ENCODE measurements around the gene AQP2.
"Not testable (repeated sequence)": the region's sequence is repeated elsewhere in the genome, so short reads cannot be mapped to it uniquely, and the experiment has no call there.

AQP2 gene

DNA sequence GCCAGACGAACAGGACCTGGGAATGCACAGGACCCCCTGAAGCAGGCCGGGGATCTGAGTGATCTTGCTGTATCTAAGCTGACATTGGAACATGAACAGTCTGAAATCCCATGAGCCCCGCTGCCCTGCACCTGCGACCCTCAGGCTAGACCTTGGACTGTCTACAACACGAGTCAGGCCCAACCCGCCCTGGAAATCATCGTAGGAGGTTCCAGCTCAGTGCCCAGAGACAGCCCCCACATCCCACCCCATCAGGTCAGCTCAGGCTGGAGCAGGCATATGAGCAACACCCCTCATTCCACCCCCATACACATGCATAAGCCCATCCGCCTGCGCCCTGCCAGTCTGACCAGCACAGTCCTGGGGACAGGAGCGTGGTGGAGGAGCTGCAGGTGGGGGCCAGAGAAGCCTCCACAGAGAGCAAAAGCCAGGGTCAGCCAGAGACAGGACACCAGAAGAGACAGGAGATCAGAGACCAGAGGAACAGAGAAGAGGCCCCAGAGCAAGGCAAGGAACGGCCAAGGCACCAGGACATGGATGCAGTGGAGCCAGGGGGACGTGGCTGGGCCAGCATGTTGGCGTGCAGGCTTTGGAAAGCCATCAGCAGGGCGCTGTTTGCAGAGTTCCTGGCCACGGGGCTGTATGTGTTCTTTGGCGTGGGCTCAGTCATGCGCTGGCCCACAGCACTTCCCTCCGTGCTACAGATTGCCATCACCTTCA lies 22.3 kb downstream of the AQP2 start, which contains the start of gene AQP6:
Gene AQP6 (plus strand): TSS at position 307 of the 720 bp plus-strand sequence. CDS start 227 bp downstream, at position 534.
- DNase-seq: no peak

DNA sequence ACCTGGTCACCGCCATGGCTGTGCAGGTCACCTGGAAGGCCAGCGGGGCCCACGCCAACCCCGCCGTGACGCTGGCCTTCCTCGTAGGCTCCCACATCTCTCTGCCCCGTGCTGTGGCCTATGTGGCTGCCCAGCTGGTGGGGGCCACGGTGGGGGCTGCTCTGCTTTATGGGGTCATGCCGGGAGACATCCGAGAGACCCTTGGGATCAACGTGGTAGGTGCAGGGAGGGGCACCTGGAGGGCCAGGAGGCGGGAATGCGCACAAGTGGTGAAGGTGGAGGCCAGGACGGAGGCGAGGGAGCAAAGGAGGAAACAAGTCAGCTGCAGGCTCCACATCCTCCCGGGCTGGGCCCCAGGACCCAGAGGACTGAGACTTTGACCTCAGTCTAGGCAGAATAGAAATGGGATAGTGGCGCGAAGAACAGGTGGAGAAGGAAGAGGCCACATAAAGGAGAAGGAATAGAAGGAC lies 22.9 kb downstream of the AQP2 start:
- DNase-seq: no peak

DNA sequence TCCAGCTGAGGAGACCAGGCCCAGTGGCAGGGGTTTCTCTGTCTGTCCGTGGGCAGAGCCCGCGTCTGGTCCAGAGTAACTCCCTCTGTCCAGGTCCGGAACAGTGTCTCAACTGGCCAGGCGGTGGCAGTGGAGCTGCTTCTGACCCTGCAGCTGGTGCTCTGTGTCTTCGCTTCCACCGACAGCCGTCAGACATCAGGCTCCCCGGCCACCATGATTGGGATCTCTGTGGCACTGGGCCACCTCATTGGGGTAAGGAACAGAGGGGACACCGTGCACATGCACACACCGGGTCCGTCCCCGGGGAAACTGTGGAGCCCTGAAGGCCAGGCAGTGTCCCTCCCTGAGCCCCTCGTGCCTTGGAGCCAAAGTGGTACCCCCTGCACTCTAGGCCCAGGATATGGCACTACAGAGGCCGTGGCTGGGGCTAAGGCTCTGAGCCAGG lies 23.7 kb downstream of the AQP2 start:
- no peak for DNase-seq

DNA sequence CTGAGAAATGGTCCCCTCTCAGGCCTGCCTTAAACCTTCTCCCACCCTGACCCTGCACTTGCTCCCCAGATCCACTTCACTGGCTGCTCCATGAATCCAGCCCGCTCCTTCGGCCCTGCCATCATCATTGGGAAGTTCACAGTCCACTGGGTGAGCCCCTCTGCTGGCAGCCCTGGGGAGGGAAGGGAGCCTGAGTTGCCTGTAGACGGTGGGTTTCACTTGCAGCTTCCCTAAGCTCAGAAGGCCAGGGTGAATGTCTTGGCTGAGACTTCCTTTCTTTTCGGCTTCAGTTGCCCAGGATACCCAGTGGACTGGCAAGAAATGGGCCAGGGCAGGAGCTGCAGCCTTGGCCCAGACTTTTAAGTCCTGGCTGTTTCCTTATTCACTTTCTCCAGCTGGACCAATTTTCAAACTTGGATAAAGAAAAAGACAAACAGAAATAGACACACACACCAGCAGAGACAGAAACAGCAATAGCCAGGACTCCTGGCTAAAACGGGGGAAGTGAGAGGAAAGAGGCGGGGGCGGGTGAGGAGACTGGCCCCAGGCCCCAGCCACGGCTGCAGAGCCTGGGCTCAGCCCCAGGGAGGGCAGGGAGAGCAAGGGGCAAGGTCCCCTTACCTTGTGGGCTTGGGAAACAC lies 24.3 kb downstream of the AQP2 start:
- no peak for DNase-seq

DNA sequence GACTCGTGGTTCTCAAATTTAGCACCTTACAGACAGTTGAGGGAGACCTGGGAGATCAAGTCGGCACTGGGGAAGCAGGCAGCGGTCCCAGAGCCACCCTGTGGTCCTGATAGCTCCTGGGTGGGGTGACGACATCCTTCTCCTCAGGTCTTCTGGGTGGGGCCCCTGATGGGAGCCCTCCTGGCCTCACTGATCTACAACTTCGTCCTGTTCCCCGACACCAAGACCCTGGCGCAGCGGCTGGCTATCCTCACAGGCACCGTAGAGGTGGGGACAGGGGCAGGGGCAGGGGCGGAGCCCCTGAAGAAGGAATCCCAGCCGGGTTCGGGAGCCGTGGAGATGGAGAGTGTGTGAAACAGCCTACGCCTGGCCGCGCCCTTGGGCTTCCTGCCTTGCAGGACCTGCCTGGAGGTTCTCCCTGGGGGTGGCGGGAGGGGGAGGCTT lies 24.8 kb downstream of the AQP2 start:
- no peak for DNase-seq

DNA sequence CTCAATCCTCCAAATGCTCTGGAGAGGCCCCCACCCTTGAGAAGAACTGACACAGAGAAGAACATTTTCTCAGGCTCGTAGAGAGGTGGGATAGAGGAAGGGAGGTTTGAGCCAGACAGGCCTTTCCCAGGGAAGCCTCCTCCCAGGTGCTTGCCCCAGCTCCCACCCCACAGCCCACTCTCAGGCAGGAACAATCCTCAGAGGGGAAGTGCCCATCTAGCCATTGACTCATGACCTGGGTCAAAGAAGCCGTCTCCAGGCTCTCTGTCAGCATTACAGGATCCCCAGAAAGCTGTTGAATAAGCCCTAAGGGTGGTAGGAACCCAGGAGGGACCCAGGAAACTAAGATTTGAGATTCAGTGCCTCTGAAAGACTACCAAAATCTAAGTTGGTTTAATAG lies 26.0 kb downstream of the AQP2 start:
- no peak for DNase-seq

DNA sequence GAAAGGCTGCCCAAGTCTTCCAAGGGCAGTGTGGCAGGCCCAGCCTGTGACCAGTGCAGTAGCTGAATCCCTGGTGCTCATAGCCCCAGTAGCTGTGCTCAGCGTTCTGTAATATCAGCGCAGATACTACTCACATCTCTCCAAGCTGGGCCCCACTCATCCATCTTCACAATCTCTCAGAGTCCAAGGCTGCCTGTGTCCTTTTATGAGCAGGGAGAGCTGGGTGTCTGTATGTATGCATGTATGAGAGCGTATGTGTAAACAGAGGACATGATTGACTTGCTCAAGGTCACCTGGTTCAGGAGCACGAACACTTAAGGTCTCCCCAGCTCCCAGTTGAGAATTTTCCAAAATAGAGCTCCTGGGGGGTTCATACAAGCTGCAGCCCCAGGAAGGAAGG lies 27.6 kb downstream of the AQP2 start:
- DNase-seq: no peak

DNA sequence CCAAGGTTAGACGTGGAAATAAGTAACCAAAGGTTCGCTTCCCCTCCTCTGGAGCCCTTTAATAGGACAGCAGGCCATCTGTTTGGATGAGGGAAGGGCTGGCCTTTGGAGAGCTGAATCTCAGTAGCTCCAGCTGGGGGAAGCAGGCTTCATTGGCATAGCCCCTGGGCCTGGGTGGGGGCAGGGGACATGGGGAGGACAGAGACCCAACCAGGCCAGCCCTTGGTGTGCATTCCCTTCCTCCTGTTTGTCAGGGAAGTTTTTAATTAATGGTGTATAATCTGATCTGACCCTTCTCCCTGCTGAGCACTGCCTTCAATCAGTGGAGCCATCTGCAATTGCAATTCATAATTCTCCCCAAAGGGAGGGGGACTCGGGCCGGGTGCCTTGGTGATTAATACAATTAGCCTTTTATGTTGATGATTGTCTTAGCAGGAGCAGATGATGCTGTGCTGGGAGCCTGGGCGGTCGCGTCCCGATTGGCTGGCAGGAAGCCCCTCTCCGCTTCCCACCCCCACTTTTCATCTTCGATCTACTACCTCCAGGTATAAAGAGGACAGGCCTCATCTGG lies 28.6 kb downstream of the AQP2 start:
- no peak for DNase-seq

DNA sequence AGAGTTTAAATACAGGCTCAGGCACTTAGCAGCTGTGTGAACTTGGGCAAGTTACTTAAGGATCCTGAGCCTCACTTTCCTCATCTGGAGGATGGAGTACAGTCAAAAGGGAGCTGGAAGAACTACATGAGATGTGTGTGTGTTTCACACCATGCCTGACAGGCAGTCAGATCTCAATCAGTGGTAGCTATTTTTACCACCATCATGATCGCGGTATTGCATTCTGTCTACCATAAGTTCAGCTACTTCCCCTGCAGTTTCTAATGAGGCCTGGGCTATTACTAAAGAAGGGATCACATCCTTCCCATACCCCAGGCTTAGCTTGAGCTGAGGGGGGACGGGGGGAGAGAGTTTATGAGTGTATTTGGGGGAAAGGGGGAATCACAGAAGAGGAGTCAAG lies 29.3 kb downstream of the AQP2 start:
- no peak for DNase-seq

DNA sequence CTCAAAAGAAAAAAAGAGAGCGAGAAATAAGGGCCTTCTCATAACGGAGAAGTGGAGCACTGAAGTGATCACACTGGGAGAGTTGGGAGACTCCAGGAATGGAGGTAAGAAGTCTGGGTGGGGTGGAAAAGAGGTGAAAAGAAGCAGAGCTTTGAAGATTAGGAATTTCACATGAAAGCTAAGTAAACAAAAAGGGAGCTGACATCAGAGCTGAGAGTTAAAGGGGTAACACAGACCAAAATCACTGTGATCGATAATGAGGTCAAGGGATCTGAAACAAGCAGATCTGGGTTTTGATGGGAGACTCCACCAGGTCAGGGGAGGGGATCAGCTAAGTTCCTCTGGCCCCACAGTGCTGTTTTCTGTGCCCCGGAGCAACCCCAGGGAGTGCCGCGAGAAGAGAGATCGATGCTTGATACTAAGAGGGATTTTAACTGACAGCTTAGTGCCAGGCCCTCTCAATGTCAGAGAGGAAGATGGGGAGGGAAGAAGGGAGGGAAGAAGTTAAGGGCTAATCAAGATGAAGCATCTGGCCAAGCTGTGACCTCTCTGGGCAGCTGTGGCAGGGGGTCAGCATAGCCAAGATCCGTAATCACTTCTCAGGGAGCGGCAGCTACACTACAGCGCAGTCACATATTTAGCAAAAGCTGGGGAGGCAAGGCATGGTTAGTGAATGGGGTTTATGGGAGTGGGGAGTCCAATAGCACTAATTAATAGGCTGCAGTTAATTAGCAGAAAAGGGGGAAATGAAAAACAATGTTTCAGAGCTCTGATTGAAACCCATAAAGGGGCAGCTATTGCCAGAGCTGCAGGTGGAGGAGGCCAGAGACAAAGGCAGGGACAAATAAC lies 30.2 kb downstream of the AQP2 start:
- no peak for DNase-seq

DNA sequence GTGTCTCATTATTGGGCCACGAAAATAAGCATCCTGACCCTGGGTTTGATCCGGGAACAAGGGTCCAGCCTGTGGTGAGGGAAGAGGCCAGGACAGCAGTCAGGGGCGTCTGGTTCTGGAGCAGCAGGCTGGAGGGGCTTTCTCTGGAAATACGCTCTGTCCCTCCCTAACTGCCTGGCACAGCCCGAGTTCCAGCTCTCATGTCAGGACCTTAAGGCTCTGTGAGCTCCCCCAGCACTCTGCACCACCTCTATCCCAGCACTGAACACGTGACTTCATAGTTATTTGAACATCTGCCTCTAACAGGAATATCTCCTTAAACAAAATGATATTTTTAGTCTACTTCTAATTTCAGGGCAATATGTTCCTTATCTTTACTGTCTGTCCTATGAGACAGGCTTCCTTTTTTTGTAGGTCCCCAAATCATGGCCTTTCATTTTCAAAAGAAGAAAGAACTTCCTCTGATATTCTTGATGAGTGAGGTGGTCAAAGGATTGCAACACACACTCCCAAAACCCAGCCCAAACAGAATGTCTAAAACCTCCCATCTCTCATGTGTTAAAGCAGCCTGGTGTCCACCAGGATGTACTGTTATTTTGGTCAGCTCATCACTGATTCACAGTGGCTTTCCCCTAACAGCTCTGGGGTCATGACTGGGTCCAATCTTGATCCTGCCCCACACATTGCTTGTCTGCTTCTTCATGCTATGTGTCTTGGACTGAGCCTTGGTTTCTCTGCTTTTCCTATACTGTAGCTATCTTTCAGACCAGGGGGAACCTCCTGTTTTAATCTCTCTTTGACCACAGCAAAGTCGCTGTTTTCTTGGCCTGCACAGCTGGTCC lies 31.9 kb downstream of the AQP2 start:
- no peak for DNase-seq

DNA sequence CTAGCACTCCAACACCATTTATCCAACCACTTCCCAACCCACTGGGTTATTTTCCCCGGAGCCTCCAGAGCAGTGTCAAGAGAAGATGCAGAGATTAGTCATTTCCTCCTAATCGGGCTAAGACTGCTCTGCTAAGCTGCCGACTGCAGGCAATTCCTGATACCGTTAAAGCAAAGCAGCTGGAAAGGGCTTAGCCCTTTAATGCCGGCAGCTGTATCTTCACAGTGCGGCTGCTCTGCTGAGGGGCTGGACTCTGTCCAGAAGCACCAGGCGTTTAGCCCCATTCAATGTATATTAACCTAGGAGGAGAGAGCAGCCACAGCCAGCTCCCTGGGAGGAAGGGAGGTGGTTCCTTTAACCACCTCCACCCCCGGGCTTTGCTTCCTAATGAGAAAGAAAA lies 33.4 kb downstream of the AQP2 start:
- DNase-seq: no peak

DNA sequence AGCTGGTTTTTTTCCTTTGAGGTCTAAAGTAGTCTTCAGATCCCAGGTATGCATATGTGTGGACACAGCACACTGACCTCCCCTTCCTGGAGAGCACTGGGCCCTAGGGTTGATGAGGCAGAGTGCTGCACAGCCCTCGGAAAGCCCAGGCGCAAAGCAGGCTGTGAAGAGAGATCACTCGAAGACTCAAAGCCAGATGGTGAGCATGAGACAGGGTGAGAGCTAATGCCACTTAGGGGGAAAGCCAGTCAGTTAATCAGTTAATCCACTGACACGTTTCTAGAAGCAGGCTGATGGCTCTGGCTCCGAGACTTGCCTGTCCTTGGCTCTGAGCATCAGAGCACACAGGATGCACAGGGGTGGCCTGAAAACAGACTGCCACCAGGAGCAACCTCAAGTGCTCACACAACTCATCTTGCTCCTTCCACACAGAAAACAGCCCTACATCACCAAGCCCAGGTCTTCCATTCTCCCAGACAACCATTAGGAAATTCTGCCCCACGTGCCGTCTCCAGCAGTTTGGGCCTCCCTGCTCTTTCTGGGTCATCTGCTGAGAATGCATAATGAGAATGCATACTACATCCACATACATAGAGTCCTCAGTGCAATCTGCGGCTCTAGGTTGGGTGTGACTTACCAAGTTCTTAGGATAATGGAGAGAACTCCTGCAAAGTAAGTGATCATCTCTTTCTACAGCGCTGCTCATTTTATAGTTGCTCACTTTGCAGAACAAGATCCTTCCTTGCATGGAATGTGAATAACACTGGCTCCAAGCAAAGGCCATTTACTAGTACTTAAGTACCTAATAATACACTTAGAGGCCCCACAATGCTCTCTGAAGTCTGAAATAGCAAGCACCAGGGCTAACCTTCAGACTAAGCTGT lies 34.2 kb downstream of the AQP2 start:
- DNase-seq: no peak

DNA sequence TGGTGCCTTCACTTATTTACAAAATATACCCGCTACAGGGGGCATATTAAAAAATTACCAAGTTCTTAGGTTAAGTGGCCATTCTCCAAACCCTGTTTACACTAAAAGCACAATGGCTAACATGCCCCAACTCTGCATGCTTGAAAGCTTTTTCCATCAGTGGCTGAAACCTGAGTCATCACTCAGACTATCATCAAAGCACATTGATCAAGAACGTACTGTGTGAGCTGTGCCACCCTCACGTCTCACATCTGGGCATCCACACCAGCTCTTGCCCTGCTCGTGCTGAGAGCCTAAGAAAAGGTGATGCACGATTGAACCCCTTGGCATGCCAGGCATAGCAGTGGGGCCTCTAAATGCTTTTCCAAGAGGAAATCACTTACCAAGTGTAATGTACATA lies 35.4 kb downstream of the AQP2 start:
- DNase-seq: no peak

DNA sequence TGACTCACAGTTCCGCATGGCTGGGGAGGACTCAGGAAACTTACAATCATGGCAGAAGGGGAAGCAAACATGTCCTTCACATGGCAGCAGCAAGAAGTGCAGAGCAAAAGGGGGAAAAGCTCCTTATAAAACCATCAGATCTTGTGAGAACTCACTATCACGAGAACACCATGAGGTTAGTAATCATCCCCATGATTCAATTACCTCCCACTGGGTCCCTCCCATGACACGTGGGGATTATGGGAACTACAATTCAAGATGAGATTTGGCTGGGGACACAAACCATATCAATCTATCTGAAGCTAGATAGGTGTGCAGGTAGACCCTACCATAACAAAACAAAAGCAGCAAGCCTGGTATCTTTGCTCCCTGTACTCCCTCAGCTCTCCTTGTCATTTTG lies 35.9 kb downstream of the AQP2 start:
- DNase-seq: not testable (repeated sequence)

DNA sequence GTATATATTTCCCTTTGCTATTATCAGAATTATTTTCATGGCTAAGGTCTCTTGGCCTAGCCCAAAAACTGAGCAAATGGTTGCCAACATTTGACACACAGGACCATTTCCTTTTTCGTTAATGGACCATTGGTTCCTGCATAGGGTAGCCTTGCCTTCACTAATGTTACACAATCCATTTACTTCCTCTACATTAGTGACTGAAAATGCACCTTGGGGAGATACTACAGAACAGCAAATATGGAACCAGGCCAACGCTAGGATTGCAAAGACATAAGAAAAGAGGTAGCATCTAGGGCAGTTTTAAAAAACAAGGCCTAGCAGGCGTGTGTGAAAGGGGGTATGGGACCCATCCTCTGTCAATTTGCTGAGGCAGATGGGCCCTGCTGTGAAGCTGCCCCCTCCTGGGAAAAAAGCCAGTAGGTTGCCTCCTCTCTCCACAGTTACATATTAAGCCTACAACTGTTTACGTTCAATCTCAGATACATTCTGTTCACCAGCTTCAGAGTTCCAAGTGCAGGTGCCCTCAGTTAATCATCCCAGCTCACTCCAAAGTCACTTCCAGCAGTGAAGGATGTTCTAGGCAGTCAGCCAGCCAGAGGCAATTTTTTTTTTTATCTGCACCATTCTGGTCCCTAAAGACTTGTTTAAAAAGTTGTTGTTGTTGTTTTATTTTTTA lies 37.2 kb downstream of the AQP2 start:
- DNase-seq: no peak

DNA sequence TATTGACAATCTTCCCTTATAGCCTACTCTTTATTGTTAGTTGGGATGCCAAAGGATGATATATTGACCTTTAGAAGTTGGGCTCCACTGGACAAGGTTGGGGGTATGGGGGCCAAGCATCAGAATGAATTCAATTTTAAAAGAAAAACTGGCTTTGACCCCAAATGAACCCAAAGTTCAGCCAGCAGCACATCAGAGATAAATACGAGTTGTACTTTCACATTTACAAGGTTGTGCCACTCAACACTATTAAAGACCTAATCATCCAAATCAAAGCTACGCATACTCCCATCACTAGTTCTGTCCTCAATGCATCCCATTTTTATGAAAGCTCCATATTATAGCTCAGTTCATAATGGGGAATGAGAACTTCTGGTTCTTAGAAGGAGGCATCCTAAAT lies 38.9 kb downstream of the AQP2 start:
- DNase-seq: not testable (repeated sequence)

DNA sequence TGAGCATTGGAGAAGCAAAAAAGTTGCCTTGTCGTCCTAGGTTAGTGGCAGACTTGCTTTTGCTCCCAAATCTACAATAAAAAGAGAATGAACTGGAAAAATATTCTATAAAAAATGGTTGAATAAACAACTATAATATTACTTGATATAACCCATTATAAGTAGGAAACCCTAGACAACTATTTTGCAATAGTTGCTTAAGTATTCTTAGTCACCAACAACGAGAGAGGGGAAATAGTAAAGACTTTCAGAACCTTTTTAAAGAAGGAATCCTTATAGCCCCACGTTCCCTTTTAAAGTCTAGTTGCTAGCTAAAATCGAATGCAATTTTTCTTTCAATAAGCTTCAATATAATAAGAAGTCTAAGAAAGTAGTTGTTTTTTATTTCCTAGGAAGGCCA lies 39.7 kb downstream of the AQP2 start:
- no peak for DNase-seq

DNA sequence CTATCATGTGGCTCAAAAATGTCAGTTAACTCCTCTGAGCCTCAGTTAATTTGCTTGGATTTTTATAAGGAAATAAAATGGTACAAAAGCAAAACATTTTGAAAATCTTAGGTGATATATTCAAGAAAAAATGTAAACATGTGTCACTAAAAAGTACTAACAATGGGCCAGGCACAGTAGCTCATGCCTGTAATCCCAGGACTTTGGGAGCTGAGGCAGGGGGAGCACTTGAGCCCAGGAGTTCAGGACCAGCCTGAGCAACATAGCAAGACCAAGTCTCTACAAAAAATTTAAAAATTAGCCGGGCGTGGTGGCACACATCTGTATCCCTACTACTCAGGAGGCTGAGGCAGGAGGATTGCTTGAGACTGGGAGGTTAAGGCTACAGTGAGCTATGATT lies 47.9 kb downstream of the AQP2 start:
- no peak for DNase-seq

DNA sequence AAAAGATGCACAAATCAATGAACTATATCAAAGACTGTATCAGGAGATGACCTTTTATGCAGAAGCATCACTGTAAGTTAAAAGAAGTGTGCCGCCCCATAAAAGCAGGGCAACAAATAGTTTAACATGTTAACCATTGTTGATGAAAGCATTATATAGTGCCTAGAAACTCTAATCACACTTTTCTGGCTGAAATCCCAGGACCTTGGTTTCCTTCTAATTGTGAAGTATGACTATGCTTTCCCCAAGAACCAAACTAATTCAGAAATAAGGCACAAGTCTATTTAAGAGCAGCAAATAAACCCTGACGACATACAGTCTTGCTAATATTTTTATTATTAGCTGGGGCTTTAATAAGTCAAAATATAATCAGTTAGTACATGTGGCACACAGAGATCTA lies 53.1 kb downstream of the AQP2 start:
- DNase-seq: no peak

DNA sequence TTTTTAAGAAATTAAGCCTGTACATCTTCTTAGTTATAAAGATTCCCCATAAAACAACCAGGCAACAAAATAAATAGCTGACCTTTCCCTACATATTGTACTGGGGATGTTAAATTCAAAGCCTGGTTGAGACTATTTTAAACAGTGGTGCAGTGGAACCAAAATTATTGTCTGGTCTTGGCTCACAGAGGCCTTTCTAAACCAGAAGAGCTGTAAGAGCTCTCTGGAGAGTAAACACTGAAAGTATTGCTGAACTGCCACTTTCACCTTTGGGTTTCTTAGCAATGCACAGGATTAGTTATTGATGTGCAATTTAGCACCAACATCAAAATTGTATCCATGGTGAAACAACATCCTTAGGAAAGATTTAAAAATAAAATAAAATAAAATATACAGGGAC lies 54.2 kb downstream of the AQP2 start:
- DNase-seq: no peak

Data from stimulated activated CD4-positive, alpha-beta T cell treated with anti-CD3 and anti-CD28 coated beads, Interleukin-1b, Interleukin-23, amount 100 ng/mL, for 48 hours (primary cell).